Effector memory CD8-positive, alpha-beta T cell (primary cell): ENCODE measurements around the gene STEAP4.

Experiments used
- ATAC-seq: fragments of 150-1000 bp; cut with Tn5 transposase; replicated peaks from 2 replicates; pipeline ENCODE4 v1.10.0; 2021; ENCODE audit warnings: mild to moderate bottlenecking, moderate library complexity
- DNase-seq, 3 experiments: peaks; one replicate each; pipeline ENCODE4 v3.0.0; 2021
- H3K27ac Mint-ChIP-seq, 2 donors: one replicate each; pipeline ENCODE4 v1.8.0; 2022; ENCODE audit warnings: mild to moderate bottlenecking in 2 of 2, mixed read lengths in 2 of 2, moderate library complexity in 2 of 2
- H3K27me3 Mint-ChIP-seq, 2 donors: one replicate each; pipeline ENCODE4 v1.8.0; 2022; ENCODE audit warnings: mixed read lengths in 2 of 2
- H3K36me3 Mint-ChIP-seq: one replicate; pipeline ENCODE4 v1.8.0; 2022; ENCODE audit warnings: mild to moderate bottlenecking, moderate library complexity, mixed read lengths; ENCODE audit not compliant: insufficient read depth
- H3K4me1 Mint-ChIP-seq, 2 donors: one replicate each; pipeline ENCODE4 v1.8.0; 2022; ENCODE audit warnings: low read depth in 2 of 2, mixed read lengths in 2 of 2
- H3K4me3 Mint-ChIP-seq, 2 donors: one replicate each; pipeline ENCODE4 v1.8.0; 2022; ENCODE audit warnings: mild to moderate bottlenecking in 2 of 2, mixed read lengths in 2 of 2, moderate library complexity in 2 of 2
- H3K9me3 Mint-ChIP-seq, 2 donors: one replicate each; pipeline ENCODE4 v1.8.0; 2022; ENCODE audit warnings: mixed read lengths in 2 of 2

Gene STEAP4

DNA sequence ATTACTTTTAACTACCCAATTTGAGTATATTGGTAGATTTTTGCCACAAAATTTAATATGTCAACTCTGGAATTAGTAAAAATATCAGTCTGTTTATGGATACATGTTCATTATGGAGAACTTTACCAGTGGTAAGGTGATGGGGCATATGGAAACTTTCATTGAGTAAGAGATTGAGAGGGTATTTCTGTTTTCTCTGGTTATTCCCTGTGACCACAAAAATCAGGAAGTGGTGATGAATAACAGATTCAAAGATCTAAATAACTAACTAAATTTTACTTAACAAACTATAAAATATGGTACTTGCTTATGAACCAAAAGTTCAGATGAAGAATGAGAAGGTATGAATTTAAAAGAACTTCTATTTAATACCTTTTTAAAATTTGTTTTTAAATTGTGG lies 22.1 kb upstream of the STEAP4 start:
- DNase-seq: no peak
- H3K4me3 Mint-ChIP-seq: no peak overlapping the region
- ATAC-seq: no peak
- no peaks in the 10 kb centered on the region for H3K4me1 Mint-ChIP-seq
- no peaks in the 10 kb centered on the region for H3K9me3 Mint-ChIP-seq
- H3K27ac Mint-ChIP-seq: no peak overlapping the region
- peaks cover 8 to 11% of the 10 kb centered on the region in 2 donors for H3K27me3 Mint-ChIP-seq
- no peaks in the 10 kb centered on the region for H3K36me3 Mint-ChIP-seq

DNA sequence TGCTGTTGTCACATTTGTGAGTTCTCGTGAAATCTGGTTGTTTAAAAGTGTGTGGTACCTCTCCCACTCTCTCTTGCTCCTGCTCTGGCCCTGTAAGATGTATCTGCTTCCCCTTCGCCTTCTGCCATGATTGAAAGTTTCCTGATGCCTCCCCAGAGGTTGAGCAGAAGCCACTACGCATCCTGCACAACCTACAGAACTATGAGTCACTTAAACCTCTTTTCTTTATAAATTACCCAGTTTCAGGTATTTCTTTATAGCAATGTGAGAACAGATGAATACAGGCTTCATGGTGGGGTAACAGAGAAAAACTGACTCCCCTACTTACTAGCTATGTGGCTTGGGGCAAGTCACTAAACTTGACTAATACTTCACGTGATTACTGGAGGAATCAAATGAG lies 18.0 kb upstream of the STEAP4 start:
- no peaks in the 10 kb centered on the region for H3K9me3 Mint-ChIP-seq
- H3K27me3 Mint-ChIP-seq: peaks cover 0 to 7% of the 10 kb centered on the region in 2 donors
- H3K4me3 Mint-ChIP-seq: no peak overlapping the region
- DNase-seq: no peak
- no peak for ATAC-seq
- H3K4me1 Mint-ChIP-seq: no peaks in the 10 kb centered on the region
- H3K27ac Mint-ChIP-seq: no peak overlapping the region
- no peaks in the 10 kb centered on the region for H3K36me3 Mint-ChIP-seq

- no peak for DNase-seq
- Mint-ChIP-seq H3K27me3 (peaks cover 0 to 7% of the 10 kb centered on the region in 2 donors), H3K36me3 (no peaks in the 10 kb centered on the region), H3K4me3 (no peak overlapping the region), H3K9me3 (no peaks in the 10 kb centered on the region), H3K4me1 (no peaks in the 10 kb centered on the region), H3K27ac (no peak overlapping the region)
- no peak for ATAC-seq
Measured at GRCh38 chr7:88322151-88322550, 15.5 kb upstream of the STEAP4 start.

GRCh38 chr7:88321694-88322093 lies 15.0 kb upstream of the STEAP4 start:
- Mint-ChIP-seq H3K9me3 (no peaks in the 10 kb centered on the region), H3K36me3 (no peaks in the 10 kb centered on the region), H3K4me3 (no peak overlapping the region), H3K27me3 (peaks cover 0 to 7% of the 10 kb centered on the region in 2 donors), H3K4me1 (no peaks in the 10 kb centered on the region), H3K27ac (no peak overlapping the region)
- DNase-seq (no peak), ATAC-seq (no peak)

- no peak for ATAC-seq
- no peak for DNase-seq
- H3K4me1 Mint-ChIP-seq: no peaks in the 10 kb centered on the region
- no peaks in the 10 kb centered on the region for H3K36me3 Mint-ChIP-seq
- H3K9me3 Mint-ChIP-seq: no peaks in the 10 kb centered on the region
- peaks cover 0 to 11% of the 10 kb centered on the region in 2 donors for H3K27me3 Mint-ChIP-seq
- H3K4me3 Mint-ChIP-seq: no peak overlapping the region
- H3K27ac Mint-ChIP-seq: no peak overlapping the region
Measured at GRCh38 chr7:88318196-88318595, 11.5 kb upstream of the STEAP4 start.

DNA sequence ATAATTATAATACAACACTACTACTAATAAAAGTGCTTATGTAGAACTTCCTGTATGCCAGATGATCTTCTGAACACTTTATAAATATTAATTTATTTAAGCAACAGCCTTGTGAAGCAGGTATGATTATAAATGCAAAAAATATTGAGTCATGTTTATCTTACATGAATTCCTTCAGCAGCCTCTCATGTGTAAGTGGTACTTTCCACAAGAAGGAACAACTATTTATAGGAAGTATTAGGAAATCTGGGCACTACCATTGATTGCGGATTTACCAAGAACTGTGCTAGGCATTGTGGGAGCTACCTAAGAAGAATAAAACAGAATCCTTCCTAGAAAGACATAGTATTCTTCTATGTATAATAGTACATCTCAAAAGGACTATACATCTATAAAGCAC lies 10.7 kb upstream of the STEAP4 start:
- no peak overlapping the region for H3K4me3 Mint-ChIP-seq
- ATAC-seq (no peak), DNase-seq (no peak)
- no peak overlapping the region for H3K27ac Mint-ChIP-seq
- H3K9me3 Mint-ChIP-seq: no peaks in the 10 kb centered on the region
- H3K4me1 Mint-ChIP-seq: no peaks in the 10 kb centered on the region
- H3K36me3 Mint-ChIP-seq: no peaks in the 10 kb centered on the region
- H3K27me3 Mint-ChIP-seq: peaks cover 0 to 11% of the 10 kb centered on the region in 2 donors

DNA sequence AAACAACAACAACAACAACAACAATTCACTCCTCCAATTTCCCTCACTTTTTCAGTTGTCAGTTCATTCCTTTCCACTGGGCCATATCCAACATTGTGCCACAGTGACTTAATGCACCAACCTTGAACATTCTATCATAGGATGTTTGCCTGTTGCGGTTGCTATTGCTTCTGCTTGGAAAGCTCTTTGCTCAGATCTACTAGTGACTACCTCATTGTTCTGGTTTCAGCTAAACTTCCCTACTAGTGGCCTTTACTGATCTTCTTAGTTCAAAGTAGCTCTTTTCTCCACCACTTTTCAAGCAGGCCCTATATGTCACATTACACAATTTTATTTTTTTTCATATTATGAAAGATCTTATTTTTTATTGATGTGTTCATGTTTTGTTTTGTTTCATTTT lies 9.8 kb upstream of the STEAP4 start:
- ATAC-seq (no peak), DNase-seq (no peak)
- H3K36me3 Mint-ChIP-seq: no peaks in the 10 kb centered on the region
- H3K27ac Mint-ChIP-seq: no peak overlapping the region
- H3K4me1 Mint-ChIP-seq: no peaks in the 10 kb centered on the region
- H3K4me3 Mint-ChIP-seq: no peak overlapping the region
- no peaks in the 10 kb centered on the region for H3K9me3 Mint-ChIP-seq
- H3K27me3 Mint-ChIP-seq: peaks cover 9 to 11% of the 10 kb centered on the region in 2 donors

DNA sequence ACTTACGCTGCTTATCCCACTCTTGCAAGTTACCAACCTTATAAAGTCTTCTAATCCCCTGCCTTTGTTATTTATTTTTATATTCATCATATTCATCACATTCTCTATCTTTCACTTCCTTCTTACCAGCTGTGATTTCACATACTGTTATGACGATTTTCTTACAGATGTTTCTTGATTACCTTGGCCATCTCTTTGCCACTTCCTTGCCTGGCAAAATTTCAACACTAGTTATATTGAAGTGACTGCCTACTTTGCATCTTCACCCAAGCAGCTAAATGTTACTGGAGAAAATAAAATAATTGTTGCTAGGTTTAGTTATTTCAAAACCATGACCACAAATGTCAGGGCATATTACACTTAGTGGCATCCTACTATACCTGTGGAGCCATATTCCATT lies 8.8 kb upstream of the STEAP4 start:
- DNase-seq (no peak), ATAC-seq (no peak)
- Mint-ChIP-seq H3K9me3 (no peaks in the 10 kb centered on the region), H3K27ac (no peak overlapping the region), H3K4me1 (no peaks in the 10 kb centered on the region), H3K27me3 (peaks cover 11 to 17% of the 10 kb centered on the region in 2 donors), H3K36me3 (no peaks in the 10 kb centered on the region), H3K4me3 (no peak overlapping the region)

GRCh38 chr7:88314061-88314491 lies 7.4 kb upstream of the STEAP4 start:
- no peak overlapping the region for H3K4me3 Mint-ChIP-seq
- peaks cover 11 to 23% of the 10 kb centered on the region in 2 donors for H3K27me3 Mint-ChIP-seq
- ATAC-seq (no peak), DNase-seq (no peak)
- H3K27ac Mint-ChIP-seq: no peak overlapping the region
- no peaks in the 10 kb centered on the region for H3K9me3 Mint-ChIP-seq
- no peaks in the 10 kb centered on the region for H3K36me3 Mint-ChIP-seq
- H3K4me1 Mint-ChIP-seq: no peaks in the 10 kb centered on the region

- Mint-ChIP-seq H3K27me3 (peaks cover 11 to 30% of the 10 kb centered on the region in 2 donors), H3K4me1 (no peaks in the 10 kb centered on the region), H3K4me3 (no peak overlapping the region), H3K27ac (no peak overlapping the region), H3K9me3 (no peaks in the 10 kb centered on the region), H3K36me3 (no peaks in the 10 kb centered on the region)
- no peak for ATAC-seq
- no peak for DNase-seq
Measured at GRCh38 chr7:88312061-88312663, 5.5 kb upstream of the STEAP4 start.

GRCh38 chr7:88311675-88312036 lies 5.0 kb upstream of the STEAP4 start:
- Mint-ChIP-seq H3K4me3 (no peak overlapping the region), H3K27me3 (peaks cover 13 to 35% of the 10 kb centered on the region in 2 donors), H3K4me1 (peaks cover under 1 to 2% of the 10 kb centered on the region in 2 donors), H3K36me3 (no peaks in the 10 kb centered on the region), H3K27ac (no peak overlapping the region), H3K9me3 (no peaks in the 10 kb centered on the region)
- ATAC-seq (no peak), DNase-seq (no peak)

DNA sequence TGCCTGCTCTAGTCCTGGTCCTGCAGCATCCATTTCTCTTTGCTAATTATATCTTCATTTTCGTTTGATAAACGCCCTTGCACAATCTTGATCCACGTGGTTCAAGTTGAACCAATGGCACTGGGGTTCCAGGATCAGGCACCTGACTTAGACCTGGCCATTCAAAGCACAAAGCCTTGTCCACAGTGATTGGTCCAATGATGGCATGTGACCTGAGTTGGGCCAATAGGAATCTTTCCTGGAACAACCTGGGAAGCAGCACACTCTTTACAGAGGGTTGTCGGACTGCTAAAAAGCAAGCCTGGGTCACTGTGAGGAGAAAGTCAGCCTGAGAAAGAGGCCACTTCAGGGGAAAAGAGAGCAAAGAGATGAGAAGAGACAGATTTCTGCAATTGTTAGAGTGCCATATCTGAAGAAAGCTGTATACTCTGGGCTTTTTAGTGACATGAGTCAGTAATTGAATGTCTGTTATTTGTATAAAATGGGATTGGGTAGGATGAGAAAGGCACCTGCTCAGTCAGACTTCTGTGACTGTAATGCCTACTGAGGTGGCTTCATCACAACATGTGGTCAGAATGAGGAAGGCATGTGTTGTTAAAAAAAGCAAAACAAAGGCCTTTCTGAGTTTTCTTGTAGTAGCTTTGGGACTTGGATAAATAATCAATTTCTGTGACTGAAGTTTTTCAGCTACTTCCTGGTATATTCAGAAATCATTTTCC lies 4.4 kb upstream of the STEAP4 start:
- Mint-ChIP-seq H3K4me1 (peaks cover 4% of the 10 kb centered on the region in 2 donors), H3K4me3 (no peak overlapping the region), H3K27me3 (peaks cover 13 to 41% of the 10 kb centered on the region in 2 donors), H3K27ac (no peak overlapping the region), H3K36me3 (no peaks in the 10 kb centered on the region), H3K9me3 (no peaks in the 10 kb centered on the region)
- no peak for DNase-seq
- no peak for ATAC-seq

- H3K4me3 Mint-ChIP-seq: no peak overlapping the region
- H3K27me3 Mint-ChIP-seq: peaks cover 6 to 45% of the 10 kb centered on the region in 2 donors
- H3K36me3 Mint-ChIP-seq: no peaks in the 10 kb centered on the region
- ATAC-seq (no peak), DNase-seq (no peak)
- H3K9me3 Mint-ChIP-seq: no peaks in the 10 kb centered on the region
- H3K27ac Mint-ChIP-seq: no peak overlapping the region
- H3K4me1 Mint-ChIP-seq: peaks cover 4% of the 10 kb centered on the region in 2 donors
Measured at GRCh38 chr7:88309819-88310218, 3.1 kb upstream of the STEAP4 start.

- Mint-ChIP-seq H3K4me3 (no peak overlapping the region), H3K9me3 (no peaks in the 10 kb centered on the region), H3K36me3 (no peaks in the 10 kb centered on the region), H3K4me1 (peaks cover 4% of the 10 kb centered on the region in 2 donors), H3K27ac (no peak overlapping the region), H3K27me3 (peaks cover 6 to 45% of the 10 kb centered on the region in 2 donors)
- no peak for DNase-seq
- ATAC-seq: no peak
Measured at GRCh38 chr7:88307823-88308222, 1.1 kb upstream of the STEAP4 start.
